Right hindlimb (tissue), 1 donor: ENCODE measurements around the gene DNAH10.
"Not testable (repeated sequence)": the region's sequence is repeated elsewhere in the genome, so short reads cannot be mapped to it uniquely, and the experiment has no call there.

ENCODE experiments used
- DNase-seq: peaks from one replicate; pipeline ENCODE4 v3.0.0-alpha.2; 2018

DNAH10 gene

GRCh38 chr12:123747309-123747708 lies 14.8 kb upstream of the DNAH10 start:
- no peak for DNase-seq

GRCh38 chr12:123748161-123748560 lies 13.9 kb upstream of the DNAH10 start:
- no peak for DNase-seq

- no peak for DNase-seq
Measured at GRCh38 chr12:123748661-123749060, 13.4 kb upstream of the DNAH10 start.

- DNase-seq = no peak
Measured at GRCh38 chr12:123749355-123749754, 12.7 kb upstream of the DNAH10 start.

GRCh38 chr12:123750159-123750656 lies 11.9 kb upstream of the DNAH10 start:
- DNase-seq = no peak

GRCh38 chr12:123752046-123752445 lies 10.1 kb upstream of the DNAH10 start:
- DNase-seq = no peak

GRCh38 chr12:123754041-123754772 lies 7.9 kb upstream of the DNAH10 start:
- no peak for DNase-seq

- no peak for DNase-seq
Measured at GRCh38 chr12:123757561-123757960, 4.5 kb upstream of the DNAH10 start.

GRCh38 chr12:123760267-123760938 lies 1.7 kb upstream of the DNAH10 start:
- DNase-seq = no peak

- DNase-seq = no peak
Measured at GRCh38 chr12:123762715-123763052, 583 bp downstream of the DNAH10 start.

- no peak for DNase-seq
Measured at GRCh38 chr12:123763093-123763492, 992 bp downstream of the DNAH10 start.

- no peak for DNase-seq
Measured at GRCh38 chr12:123764109-123764508, 2.0 kb downstream of the DNAH10 start.

- DNase-seq = no peak
Measured at GRCh38 chr12:123765504-123766035, 3.5 kb downstream of the DNAH10 start.

GRCh38 chr12:123767613-123768012 lies 5.5 kb downstream of the DNAH10 start:
- no peak for DNase-seq

- no peak for DNase-seq
Measured at GRCh38 chr12:123771261-123771660, 9.2 kb downstream of the DNAH10 start.

- DNase-seq = no peak
Measured at GRCh38 chr12:123772074-123772473, 10.0 kb downstream of the DNAH10 start.

GRCh38 chr12:123773375-123773774 lies 11.3 kb downstream of the DNAH10 start:
- DNase-seq = no peak

GRCh38 chr12:123779551-123779950 lies 17.4 kb downstream of the DNAH10 start:
- DNase-seq = no peak

GRCh38 chr12:123782997-123783792 lies 21.1 kb downstream of the DNAH10 start:
- no peak for DNase-seq

- DNase-seq = no peak
Measured at GRCh38 chr12:123787466-123787865, 25.4 kb downstream of the DNAH10 start.

GRCh38 chr12:123788541-123788940 lies 26.4 kb downstream of the DNAH10 start:
- no peak for DNase-seq

- DNase-seq = not testable (repeated sequence)
Measured at GRCh38 chr12:123789422-123789821, 27.3 kb downstream of the DNAH10 start.

- DNase-seq = no peak
Measured at GRCh38 chr12:123790905-123791467, 28.9 kb downstream of the DNAH10 start.
